Stimulated activated CD8-positive, alpha-beta memory T cell treated with anti-CD3 and anti-CD28 coated beads, Interleukin-12 subunit alpha, Interleukin-12 subunit beta, amount 100 ng/mL, for 1 hour (primary cell): ENCODE measurements around the gene GNPDA2.
"Not testable (repeated sequence)": the region's sequence is repeated elsewhere in the genome, so short reads cannot be mapped to it uniquely, and the experiment has no call there.

Source experiments
- DNase-seq: peaks from one replicate; pipeline ENCODE4 v3.0.0-alpha.2; 2020; ENCODE audit warnings: low read depth

The GNPDA2 gene

DNA sequence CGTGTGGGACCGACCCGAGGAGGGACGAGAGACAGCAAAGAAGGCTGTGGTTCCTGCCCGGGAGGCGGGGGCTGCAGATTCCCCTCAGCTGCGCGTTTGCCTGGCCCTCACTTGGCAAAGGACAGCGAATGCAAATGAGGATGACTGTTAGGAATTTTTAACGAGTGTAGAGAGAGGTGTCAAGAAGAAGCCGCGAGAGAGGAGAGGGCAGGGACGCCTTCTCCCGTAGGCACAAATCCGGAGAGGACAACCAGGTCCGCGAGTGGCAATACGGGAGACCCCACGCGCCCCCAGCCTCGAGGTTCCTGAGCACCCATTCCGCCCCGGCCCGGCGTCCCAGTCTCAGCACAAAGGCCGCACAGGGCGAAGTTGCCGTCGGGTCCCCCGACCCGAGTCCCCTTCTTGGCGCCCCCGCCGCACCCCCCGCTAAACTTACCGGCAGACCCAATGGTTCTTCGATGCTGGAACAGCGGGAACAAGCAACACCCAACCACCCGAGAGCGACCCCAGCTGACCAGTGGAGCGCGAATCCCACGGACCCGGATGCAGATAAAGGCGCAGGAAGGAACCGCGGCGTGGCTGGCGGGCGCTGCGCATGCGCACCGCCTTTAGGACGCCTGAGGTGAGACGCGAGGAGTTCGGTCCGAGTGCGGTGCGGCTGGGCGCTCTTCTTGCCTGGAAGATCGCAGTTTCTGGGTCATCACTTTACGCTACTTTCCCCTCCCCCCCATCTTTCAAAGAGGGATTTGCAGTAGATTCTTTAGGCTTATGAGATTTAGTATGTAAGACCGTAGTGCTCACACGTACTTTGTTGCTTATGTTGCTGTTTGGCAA, at the start of gene GNPDA2:
Gene GNPDA2 (minus strand): TSS at position 519 of the 834 bp plus-strand sequence. CDS start 4,349 bp downstream, outside the sequence.
- DNase-seq = peak; percentile 66

DNA sequence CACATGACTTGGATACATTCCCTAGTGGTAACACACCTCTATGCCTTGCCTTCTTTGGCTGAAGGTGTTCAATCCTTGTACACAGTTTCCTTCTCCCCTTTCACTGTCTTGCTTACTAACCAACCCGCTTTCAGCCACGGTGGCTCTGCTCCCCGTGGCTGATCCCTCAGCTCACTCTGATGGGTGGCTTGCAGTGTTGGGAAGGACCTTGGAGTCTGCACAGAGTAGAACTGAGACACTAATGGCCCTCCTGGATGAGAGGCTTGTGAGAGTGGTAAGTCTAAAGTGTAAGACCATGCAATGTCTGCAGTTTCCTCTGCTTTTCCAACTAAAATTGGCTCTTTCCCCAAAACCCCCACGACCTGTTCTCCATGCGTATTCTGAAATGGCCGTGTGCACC, 46.0 kb upstream of the GNPDA2 start:
- DNase-seq = no peak

DNA sequence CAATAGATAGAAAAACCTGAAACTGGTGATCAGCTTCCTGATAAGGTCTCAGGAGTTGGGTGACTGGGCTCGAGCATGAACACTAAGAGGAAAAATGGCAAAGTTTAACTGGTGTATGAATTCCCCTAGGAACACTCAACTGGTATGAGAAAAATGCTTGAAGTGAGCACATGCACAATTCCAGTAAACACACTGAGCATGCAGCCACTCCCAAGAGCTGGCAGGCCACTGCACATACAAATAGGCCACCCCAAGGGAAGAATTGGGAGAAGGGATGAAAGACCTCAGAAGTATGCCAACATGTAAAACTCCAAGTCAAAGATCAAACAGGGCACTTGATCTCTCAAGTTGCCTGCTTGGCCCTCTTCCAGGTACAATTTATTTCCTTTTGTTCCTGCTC, 45.4 kb upstream of the GNPDA2 start:
- no peak for DNase-seq

DNA sequence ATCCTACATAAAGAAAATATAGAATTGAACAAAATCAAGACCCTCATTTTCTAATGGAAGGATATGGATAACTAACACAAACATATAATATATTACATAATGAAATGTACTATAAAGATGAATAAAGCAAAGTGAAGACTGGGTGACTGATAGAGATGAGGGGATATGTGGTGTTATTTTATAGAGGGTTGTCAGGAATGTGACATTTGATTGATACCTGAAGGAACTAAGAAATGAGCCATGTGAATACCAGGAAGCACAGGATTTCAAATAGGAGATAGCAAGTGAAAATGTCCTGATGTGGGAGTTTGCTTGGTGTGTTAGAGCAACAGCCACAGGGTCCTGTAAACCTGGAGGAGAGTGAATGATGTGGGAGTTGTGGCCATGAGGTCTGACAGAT, 40.1 kb upstream of the GNPDA2 start:
- DNase-seq = no peak

DNA sequence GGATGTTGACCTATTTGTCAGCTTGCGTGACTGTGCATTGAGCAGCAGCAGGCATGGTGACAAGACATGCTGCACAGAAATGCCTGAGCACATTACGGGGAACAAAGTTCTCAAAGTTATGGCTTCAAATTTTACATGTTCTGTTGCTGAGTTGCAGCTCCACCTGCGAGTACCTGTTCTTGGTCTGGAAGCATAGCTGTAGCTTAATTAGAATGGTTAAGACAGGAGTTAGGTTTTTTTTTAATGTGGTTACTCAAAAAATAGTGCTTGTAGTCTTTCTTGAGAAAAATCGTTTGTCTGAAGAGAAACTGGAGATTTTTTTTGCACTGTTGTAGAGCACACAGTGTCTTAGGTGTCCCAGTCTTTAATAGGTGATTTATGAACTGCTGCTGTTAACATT, 38.8 kb upstream of the GNPDA2 start:
- DNase-seq = no peak

DNA sequence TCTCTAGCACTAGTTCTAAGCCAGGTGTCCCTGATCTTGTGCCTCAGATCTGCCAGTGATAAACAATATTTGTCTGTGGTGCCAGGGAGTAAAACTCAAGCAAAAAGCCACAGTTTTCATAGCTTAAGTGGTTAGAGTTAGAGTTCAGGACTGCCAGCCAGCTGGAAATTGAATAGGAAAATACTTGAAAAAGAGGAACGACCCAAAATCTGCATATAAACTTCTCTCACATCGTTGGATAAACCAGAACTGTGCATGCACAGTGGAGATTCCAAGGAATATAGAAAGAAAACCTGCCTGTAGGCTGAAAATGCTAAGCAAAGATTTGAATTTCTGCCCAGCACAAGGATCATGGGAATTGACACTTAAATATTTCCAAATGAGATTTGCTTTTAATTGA, 35.0 kb upstream of the GNPDA2 start:
- no peak for DNase-seq

DNA sequence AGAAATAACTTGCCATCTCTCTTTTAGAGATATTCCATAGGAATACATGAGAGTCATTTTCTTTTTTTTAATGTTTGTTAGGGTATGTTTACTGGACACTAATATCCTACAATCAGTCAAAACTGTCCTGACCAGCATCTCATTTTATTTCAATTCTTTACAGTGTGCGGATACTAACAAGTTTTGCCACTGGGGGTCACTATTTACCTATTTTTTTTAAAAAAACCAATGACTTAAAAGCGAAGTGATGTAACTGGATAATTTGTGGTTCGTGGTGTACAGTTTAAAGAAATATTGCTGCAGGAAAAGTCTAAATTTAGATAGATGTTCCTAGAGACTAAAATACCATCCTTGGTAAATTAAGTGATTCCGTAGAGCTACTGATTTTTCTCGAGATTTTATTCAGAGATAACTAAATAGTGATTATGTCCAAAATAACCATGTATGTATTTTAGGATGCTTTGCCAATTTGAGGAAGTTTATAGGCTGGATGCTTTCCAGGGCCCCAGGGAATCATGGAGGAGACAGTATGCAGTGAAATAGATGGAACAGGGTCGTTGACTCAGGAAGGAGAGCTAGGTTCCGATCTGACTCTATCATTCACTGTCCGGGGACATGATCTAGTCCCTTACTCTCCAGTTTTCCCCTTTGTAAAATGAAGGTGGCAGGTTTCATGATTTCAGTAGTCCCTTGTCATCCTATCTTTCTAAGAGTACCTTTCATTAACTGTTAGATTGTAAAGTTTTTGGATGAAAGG, 34.0 kb upstream of the GNPDA2 start:
- no peak for DNase-seq

DNA sequence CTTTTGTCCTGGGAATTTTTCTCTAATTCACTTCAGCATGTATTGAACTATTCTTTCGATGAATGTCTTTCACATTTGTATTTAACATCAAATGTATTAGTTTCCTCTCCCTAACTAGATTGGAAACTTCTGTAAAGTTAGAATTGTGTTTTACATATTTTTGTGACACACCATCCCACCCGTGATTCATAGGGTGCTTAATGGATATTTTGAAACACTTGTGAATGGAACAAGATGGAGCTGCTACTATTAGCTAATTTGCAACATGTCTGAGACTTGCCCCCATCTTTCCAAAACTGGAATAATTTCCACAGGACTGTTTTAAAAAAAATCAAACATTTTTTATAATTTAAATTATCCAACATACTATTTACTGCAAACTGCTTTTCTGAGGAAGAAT, 30.2 kb upstream of the GNPDA2 start:
- no peak for DNase-seq

DNA sequence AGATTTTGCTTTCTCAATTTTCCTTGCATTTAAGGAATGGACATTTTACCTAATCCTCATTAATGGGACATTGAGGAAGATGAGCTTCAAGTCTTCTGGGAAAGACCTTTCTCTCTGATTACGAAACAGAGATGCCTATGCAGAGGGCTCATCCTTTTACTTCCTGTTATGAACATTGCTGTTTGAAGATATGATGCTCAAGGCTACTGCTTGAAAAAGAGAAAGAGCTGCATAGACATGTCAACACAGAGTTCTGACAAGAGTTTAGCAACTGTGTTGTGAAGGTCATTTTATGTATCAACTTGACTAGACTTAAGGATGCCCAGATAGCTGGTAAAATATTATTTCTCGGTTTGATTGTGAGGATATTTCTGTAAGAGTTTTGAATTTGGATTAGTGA, 13.8 kb upstream of the GNPDA2 start:
- no peak for DNase-seq

DNA sequence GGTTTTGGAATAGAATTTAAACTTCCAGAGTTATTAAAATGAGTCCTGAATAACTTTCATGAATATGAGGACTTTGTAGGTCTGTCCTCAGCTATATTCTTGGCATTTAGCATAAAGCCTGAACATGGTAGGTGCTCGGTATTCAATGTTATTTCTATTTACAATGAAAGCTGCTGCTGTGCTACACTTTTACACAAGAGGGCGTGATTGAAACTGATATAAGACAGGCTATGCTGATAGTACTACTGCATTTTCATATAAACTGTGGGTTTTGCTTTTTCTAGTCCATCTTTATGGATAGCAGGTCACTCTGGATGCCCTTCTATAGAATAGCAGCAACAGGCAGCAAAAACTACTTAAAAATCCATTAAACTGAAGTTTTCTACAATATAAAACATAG, 12.3 kb upstream of the GNPDA2 start:
- no peak for DNase-seq

DNA sequence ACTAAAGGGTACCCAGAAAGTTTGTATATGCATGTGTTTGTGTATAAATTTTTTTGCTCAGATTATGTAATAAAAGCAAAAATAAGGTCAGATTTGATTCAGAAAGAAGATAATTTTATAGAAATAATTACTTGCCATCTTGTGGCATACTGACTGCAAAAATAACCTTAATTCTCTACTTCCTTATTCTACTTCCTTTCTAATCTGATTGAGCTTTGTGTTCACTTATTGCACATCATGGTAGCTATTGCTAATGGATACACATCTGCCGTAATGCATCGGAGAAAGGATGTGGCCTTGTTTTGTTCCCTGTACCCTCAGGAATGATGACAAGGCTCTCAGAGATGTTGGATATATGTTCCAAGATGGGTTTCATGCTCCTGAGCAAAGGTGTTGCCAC, 10.5 kb upstream of the GNPDA2 start:
- no peak for DNase-seq

DNA sequence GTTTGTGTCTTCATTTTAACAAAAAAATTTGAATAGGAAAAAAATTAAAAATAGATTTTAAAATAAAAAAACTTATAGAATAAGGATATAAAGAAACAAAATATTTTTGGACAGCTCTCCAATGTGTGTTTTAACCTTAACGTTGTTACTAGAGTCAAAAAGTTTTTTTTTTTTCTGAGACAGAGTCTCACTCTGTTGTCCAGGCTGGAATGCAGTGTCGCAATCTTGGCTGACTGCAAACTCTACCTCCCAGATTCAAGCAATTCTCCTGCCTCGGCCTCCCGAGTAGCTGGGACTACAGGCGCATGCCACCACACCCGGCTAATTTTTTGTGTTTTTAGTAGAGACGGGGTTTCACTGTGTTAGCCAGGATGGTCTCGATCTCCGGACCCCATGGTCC, 2.3 kb upstream of the GNPDA2 start:
- not testable (repeated sequence) for DNase-seq

DNA sequence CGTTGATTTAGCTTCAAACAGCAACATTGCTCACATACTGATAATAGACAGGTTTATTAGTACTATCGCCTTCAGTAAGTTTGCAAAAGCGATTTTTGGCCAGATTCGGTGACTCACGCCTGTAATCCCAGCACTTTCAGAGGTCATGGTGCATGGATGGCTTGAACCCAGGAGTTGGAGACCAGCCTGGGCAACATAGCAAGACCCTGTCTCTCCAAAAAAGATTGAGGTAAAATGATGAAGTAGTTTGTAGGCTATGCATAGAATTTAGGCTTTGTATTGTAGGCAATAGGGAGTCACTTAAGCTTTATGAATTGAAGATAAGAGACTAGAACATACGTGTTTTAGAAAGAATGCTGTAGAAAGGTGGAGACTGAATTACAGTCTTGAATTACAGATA, 1.1 kb upstream of the GNPDA2 start:
- no peak for DNase-seq

DNA sequence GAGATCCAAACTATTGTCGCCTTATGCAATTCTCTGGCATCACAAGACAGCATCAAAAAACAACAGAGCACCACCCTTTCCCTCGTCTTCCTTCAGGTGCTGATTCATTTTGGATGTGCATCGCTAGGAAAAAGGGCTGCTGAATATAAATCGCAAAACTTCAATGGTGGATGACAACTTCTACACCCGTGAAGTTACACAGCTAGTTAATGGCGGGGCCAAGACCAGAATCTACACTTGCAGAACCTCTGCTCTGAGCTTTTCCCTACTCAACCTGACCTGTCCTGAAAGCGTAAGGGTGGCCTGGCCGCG, 674 bp downstream of the GNPDA2 start:
- DNase-seq = no peak

DNA sequence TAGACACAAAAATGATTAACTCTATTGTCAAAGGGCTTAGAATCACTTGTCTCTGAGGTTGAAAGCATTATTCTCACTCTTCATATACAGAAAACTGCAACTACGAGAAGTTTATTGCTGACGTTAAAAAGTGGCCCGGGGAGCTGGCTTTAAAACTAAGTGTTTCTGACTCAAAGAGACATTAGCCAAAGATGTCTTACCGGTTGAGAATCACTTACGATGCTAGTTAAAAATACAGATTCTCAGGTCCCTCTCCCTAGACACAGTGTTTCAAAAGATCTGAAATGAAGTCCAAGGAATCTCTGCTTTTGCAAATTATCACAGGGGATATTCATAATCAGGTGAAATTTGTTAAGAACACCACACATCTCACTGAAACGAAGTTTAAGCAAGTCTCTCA, 1.2 kb downstream of the GNPDA2 start:
- no peak for DNase-seq

DNA sequence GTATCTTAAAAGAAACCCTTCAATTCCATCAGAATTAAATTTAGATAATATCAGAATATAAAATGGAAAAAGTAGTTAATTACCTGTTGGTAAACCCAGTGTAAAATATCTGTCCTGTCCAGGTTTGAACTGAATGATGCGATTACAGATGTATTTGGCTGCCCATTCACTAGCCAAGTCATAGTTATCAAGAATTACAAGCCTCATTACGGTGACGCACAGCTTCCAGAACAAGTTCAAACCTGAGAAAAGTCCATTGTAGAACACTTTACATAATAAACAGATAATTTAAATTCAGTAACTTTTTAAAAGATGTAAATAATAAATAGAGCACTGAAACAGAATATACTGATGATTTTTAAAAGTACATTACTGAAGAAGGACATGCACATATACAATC, 4.4 kb downstream of the GNPDA2 start:
- no peak for DNase-seq

DNA sequence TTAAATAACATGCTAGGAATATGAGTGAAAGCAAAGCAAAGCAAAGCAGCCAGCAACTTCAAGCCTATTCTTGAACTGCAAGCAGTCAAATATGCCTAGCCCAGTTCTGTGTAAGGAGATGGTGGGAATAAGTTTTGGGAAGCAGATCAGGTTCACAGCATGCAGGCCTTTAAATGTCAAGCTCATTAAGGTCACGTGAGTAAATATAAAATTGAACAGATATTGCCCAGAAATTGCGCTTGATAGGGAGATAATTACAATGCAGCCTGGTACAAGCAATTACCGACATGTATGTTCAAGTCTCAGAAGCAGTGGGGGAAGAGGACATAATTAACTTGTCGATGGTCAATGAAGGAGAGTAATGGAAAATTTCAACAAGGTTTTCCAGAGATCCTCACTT, 6.0 kb downstream of the GNPDA2 start:
- no peak for DNase-seq

DNA sequence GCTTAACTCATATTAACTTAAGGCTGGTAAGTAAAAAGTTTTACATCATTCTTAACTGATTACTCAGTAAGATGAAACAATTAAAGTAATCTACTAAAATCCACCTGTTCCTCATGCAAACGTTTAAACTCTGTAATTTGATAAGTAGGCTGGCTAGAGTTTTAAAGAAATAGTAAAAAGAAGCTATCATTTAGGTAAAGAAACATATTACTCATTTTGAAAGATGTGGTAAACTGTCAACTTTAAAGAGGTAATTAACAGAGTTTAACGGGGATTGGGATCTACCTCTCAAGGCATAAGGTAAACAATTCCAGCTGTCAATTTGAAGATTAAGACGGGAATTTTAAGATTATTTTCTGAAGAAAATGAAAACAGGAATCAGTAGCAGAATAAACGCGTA, 9.8 kb downstream of the GNPDA2 start:
- no peak for DNase-seq

DNA sequence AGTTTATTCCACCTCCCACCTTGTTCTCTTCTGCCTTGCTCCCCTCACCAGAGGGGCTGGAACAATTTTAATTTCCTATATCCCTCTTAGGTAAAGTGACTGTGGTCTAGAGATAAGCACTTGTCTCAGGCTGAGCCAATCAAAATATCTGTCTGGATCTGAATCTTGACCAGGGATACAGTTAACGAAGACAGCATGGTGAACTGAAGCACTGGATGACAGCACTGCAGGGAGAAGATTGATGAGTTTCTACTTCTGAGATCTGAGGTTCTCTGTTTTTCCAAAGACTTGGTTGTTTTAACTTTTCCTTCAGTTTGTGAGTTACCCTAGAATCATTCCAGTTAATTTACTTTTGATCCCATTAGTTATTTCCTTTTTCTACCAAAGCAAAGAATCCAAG, 13.2 kb downstream of the GNPDA2 start:
- DNase-seq = no peak

DNA sequence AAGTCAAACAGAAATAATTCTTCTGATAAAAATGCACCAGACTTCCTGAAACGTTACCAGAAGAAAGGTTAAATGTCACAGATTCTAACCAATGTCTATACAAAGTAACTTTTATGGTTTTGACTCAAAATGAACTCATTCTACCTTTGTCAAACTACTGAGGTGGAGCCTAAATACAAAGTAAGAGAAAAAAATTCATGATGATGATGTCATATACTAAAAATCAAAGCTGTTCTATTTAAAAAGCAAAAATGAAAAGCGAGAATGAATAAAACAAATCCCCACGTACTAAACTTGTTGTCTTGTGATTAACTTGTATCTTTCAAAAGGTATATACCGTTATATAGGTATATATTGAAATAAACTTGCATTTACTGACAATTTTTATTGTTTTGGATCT, 21.7 kb downstream of the GNPDA2 start:
- no peak for DNase-seq

DNA sequence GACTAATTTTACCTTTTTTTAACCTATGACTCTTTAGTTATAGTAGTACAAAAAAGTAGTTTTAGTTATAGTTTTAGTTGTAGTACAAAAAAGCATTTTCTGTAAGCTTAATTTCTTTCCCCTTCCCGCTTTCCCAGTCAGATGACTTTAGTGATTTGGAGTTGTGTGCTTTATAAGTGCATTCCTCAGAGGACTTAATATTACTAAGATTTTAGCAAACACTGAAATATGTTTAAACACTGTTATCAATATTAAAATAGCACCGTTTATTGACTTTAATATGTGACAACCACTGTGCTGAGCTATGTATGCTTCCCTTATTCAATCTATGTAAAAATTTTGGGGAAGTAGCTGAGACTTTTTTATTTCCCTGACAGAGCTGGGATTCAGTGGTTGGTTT, 25.3 kb downstream of the GNPDA2 start:
- no peak for DNase-seq

DNA sequence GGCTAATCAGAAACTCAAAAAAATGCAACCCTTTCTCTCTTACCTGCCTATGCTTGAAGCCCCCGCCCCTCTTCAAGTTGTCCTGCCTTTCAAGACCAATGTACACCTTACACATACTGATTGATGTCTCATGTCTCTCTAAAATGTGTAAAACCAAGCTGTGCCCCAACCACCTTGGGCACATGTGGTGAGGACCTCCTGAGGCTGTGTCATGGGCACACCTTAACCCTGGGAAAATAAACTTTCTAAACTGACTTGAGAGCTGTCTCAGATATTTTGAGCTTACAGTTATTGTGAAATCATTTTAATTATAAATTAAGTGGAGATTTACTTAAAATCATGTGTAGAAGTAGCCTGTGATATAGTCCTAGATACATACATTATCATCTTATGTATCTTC, 25.9 kb downstream of the GNPDA2 start:
- DNase-seq = no peak

DNA sequence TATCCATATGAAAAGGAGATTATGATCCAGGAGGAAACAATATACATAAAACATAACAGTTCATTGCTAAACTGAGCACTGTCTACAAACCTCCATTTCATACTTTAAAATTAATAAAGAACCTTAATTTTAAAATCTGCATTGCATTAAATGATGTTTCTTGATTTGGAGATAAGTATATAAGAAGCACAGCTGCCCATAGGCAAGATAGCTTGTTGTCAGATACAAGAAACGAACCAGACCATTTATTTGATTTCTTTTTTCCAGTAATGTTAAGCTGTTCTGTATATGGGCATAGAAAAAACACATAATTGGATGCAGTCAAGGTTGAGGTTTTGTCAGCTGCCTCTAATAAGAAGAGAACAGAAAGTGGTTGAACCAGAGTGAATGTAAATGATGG, 41.7 kb downstream of the GNPDA2 start:
- no peak for DNase-seq

DNA sequence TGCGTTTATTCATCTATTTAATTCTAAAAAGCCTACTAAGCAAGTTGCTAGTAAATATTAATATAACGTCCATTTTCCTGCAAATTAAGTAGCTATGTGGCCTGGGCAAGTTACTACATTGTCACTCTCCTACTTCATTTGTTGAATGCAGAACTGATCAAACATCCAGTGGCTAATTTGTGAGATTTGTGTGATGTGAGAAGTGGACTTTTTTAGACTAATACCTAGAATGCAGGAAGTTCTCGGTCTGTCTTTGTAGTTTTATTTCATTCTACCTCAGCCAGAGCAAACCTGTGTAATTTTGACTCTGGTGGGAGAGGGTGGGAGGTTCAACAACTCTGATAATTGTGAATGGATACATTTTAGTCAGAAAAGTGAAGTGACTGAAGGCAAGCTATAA, 47.3 kb downstream of the GNPDA2 start:
- no peak for DNase-seq
